CD4-positive, alpha-beta T cell treated with Interleukin-15 for 1 hour (primary cell): ENCODE results near the gene CCDC15.
A peak's percentile ranks its signal among the peaks of the same experiment; 100 is the strongest.
"Not testable (repeated sequence)": the region's sequence is repeated elsewhere in the genome, so short reads cannot be mapped to it uniquely, and the experiment has no call there.

Experiments
- DNase-seq: peaks from one replicate; pipeline ENCODE4 v3.0.0-alpha.2; 2020

Gene CCDC15

GRCh38 chr11:125001849-125002248 is 47.8 kb downstream of the CCDC15 start:
- DNase-seq = no peak

- no peak for DNase-seq
Measured at GRCh38 chr11:125005491-125005890, 51.5 kb downstream of the CCDC15 start.

DNA sequence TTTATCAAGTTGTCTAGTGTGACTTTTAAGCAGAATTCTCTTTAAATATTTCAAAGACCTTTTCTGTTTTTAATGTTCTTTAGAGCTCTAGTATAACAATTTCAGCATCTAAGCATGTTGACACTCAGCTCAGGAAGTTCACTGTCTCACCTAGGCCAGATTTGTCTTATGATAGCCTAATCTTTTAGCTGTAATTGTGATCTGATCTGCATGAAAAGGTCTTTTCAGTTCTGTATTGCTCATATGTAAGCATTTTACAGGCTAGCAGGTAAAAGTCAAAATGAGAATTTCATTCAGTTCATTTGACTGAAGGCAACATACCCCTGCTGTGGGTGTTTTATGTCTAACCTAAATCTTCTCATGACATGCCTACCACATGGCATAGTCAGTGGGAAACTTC is 62.4 kb downstream of the CCDC15 start:
- no peak for DNase-seq

DNA sequence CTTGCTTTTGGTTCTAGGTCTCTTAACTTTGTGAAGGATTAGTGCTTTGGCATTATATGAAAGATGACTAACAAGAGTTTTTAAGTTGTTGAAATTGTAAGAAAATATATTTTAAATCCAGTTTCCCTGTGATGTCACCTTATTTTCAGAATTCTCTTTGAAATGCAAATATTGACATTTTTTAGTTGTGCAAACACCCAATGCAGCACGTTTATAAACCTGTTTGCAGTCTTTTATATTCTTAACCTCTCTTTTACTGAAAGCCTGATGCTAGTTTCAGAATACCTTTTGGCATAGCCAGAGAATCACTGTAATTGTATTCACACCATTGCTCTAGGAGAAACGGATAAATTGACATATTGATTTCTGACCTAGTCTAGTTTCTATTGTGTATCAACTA is 66.3 kb downstream of the CCDC15 start:
- DNase-seq = no peak

GRCh38 chr11:125022551-125022950 is 68.5 kb downstream of the CCDC15 start:
- no peak for DNase-seq

- DNase-seq = no peak
Measured at GRCh38 chr11:125025968-125026367, 72.0 kb downstream of the CCDC15 start.

- not testable (repeated sequence) for DNase-seq
Measured at GRCh38 chr11:125029431-125029830, 75.4 kb downstream of the CCDC15 start.

DNA sequence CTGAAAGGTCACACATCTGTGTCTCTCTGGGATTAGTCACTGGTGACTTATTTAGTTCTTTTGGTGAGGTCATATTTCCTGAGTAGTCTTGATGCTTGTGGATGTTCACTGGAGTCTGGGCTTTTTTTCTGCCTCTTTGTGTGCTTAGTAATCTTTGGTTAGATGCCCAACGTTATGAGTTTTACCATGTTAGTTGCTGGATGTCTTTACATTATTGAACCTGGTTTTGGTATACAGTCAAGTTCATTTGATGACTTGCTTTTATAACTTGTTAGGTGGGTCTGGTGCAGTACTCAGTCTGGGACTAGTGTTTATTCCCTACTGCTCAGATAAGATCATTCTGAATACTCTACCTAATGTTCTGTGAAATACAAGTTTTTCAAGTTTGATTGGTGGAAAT is 82.9 kb downstream of the CCDC15 start:
- no peak for DNase-seq

DNA sequence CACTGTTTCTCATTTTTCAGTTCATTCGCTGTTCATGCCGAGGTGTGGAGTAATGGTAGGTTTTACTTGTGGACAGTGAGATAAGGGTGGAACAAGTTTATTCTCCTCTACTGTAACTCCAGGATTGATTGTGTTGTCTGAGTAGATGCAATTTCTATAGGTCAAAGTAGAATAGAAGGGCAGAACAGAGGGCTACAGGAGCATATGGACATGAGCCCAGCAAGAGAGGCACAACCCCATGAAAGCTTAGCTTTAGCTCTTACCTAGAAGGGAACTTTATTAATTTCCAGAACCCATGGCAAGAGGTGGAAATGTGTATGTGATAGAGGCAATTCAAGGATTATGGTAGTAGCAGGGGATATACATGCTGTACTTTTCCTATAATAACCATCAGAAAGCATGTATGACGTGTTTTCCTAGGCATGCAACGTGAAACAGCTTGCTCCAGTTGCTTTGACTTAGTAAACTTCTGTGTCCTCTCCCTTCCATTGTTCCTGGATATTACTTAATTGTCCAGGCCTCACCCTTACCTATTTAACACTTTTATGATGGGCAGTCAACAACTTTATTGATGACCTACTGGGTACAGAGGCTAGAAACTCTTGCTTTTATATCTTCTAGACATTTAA is 95.3 kb downstream of the CCDC15 start:
- DNase-seq = no peak

DNA sequence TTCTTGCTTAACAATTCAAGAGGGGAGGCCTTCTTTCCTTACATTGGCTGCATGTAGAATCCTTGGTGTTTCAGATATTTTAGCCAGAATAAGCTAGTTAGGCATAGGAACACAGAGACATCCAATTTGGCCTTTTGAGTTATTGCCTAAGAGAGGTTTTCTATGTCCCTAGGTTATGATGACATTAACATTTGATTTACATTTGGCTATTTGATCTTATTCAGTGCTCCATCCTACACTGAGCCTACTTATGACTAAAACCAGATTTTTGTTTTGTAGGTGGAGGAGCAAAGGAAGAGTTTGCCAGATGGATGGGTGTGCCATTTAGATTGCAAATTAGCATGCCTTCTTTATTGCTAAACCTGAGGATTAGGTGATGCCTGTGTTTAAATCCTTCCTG is 98.0 kb downstream of the CCDC15 start:
- no peak for DNase-seq

DNA sequence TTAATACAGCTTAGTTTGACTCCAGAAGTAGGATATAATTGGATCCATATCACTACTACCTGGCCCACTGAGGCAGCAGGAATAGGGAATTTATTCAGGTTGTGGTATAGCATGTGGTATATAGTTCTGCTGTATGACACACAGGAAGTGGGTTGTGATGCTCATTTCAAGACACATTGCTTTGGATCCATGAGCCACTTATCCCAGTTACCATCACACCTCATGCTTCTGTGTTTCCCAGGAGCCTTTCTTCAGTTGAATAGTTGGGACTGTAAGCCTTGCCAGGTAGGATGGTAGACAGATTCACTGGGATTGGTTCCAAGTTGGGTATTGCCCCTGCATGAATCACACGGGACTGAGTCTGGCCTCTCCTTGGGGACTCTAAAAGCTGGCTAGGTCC is 99.2 kb downstream of the CCDC15 start:
- no peak for DNase-seq

- no peak for DNase-seq
Measured at GRCh38 chr11:125055107-125055715, 101.2 kb downstream of the CCDC15 start.

DNA sequence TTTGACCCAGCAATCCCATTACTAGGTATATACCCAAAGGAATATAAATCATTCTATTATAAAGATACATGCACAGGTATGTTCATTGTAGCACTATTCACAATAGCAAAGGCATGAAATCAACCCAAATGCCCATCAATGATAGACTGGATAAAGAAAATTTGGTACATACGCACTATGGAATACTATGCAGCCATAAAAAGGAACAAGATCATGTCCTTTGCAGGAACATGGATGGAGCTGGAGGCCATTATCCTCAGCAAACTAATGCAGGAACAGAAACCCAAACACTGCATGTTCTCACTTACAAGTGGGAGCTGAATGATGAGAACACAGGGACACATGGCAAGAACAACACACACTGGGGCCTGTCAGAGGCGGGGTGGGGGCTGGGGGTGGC is 102.1 kb downstream of the CCDC15 start:
- DNase-seq = not testable (repeated sequence)

GRCh38 chr11:125056931-125057692 is 103.1 kb downstream of the CCDC15 start:
- DNase-seq = no peak

DNA sequence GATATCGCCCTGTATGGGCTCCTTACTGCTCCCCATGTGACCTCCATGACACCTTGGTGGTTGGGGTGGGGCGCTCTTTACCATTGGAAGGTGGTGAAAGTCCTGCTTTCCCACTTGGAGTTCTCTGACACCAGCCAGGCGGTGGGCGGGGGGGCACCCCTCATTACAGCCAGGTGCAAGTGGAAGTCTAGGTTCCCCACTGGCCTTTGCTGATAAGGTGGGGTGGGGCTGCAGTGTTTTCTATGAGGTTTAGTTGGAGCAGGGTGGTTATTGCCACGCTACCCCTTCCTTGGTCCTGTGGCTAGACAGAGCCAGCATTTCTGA is 103.7 kb downstream of the CCDC15 start:
- no peak for DNase-seq

GRCh38 chr11:125061281-125061680 is 107.3 kb downstream of the CCDC15 start:
- DNase-seq = no peak

- no peak for DNase-seq
Measured at GRCh38 chr11:125062218-125062930, 108.4 kb downstream of the CCDC15 start.

DNA sequence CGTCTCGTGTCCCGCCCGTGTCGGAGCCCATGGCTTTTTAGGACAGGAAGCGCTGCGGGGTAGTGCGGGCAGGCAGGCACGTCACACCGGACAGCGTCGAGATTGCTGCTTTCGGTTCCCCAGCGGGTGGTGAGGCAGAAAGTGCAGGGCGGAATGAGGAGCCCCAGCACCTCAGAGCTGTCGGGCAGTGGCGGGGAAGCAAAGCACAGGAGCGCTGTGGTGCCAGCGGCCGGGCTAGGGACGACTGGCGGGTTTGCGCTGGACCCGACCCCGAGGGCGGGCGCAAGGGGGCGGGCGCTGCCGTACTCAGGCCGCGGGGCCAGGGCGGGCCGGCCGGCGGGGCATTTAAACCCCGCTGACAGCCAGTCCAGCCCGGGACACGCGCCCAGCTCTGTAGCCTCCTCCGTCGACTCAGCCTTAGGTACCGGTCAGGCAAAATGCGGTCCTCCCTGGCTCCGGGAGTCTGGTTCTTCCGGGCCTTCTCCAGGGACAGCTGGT is 109.0 kb downstream of the CCDC15 start, which contains the start of gene SLC37A2:
SLC37A2 (plus strand) TSS at position 375 of the 498 bp plus-strand sequence; CDS start at position 438, 63 bp downstream.
- DNase-seq = peak; percentile 83

DNA sequence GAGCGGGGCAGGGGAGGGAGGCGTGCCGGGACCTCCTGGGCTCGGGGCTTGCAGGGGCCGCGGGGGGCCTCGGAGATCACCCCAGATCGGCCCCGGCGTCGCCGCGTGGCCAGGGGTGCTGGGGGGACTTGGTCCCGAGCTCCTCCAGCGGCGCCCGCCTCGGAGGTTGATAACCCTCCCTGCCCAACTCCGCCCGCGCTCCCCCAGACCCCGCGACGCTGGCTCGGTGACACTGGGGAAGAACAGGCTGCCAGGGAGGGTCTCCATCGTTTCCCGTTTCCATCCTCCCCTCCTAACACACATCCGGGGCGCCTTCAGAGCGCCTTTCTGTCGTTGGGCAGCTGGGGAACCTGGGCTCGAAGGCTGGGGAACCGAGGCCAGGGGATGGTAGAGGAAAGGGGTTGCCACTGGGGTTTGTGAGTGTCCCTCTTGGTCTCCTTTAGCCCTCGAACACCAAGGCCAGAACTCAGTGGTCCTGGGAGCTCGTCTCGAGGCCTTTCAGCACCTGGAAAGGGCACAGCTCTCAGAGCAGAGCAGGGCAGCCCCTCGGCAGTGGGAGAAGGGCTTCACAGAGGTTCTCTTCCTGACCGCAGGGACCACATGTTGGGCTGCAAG is 109.5 kb downstream of the CCDC15 start:
- no peak for DNase-seq

GRCh38 chr11:125064070-125064469 is 110.1 kb downstream of the CCDC15 start:
- no peak for DNase-seq

DNA sequence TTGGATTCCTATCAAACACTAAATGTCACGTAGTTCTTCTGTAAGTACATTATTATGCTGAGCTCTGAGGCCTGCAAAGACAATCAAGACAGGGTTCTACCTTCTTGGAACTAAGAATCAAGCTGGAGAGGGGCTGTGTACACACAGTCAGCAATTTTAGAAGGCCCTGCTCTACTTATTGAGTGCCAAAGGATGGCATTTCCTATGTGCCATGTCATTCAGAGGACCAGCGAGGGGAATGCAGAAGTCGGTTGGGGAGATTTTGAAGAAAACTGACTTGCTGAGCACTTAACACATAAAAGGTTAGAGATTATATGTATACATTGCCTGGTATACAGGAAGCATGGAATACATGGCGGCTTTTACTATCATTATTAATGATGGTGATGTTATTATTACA is 114.4 kb downstream of the CCDC15 start:
- DNase-seq = no peak

GRCh38 chr11:125069008-125069407 is 115.0 kb downstream of the CCDC15 start:
- DNase-seq = no peak

- no peak for DNase-seq
Measured at GRCh38 chr11:125069796-125070195, 115.8 kb downstream of the CCDC15 start.
